Endodermal cell (in vitro differentiated cells): ENCODE measurements around the gene RAB33A. TPM values are rescaled to one million over a fixed set of nuclear protein-coding genes. Genes with fewer than 3 reads are reported as not detected.
A peak's percentile ranks its signal among the peaks of the same experiment; 100 is the strongest.

Experiments
- DNase-seq: peaks from one replicate; pipeline ENCODE4 v3.0.0-alpha.2; 2017
- H3K27ac ChIP-seq: 2 replicates; pipeline ENCODE4 v1.5.1; 2013; ENCODE audit warnings: mild to moderate bottlenecking, low read depth, low read length, moderate library complexity
- H3K27me3 ChIP-seq: 2 replicates; pipeline ENCODE4 v1.6.1; 2013; ENCODE audit warnings: mild to moderate bottlenecking, low read length, moderate library complexity; ENCODE audit not compliant: insufficient read depth, control insufficient read depth, poor library complexity, severe bottlenecking
- H3K36me3 ChIP-seq: 2 replicates; pipeline ENCODE4 v1.7.0; 2013; ENCODE audit warnings: mild to moderate bottlenecking, low read length, moderate library complexity; ENCODE audit not compliant: control insufficient read depth, insufficient read depth
- H3K4me1 ChIP-seq: one replicate; pipeline ENCODE4 v1.7.0; 2013; ENCODE audit warnings: low read length; ENCODE audit not compliant: control insufficient read depth, insufficient read depth
- H3K4me3 ChIP-seq: 2 replicates; pipeline ENCODE4 v1.5.1; 2013; ENCODE audit warnings: mild to moderate bottlenecking, low read length, moderate library complexity
- H3K9ac ChIP-seq: 2 replicates; pipeline ENCODE4 v1.6.1; 2013; ENCODE audit warnings: mild to moderate bottlenecking, low read length, moderate library complexity; ENCODE audit not compliant: poor library complexity, severe bottlenecking; ENCODE audit errors: extremely low read depth
- H3K9me3 ChIP-seq: 2 replicates; pipeline ENCODE4 v1.6.1; 2013; ENCODE audit warnings: mild to moderate bottlenecking, low read length, moderate library complexity; ENCODE audit not compliant: control insufficient read depth
- H3K27ac Mint-ChIP-seq: 2 replicates; pipeline ENCODE4 v1.8.0; 2020; ENCODE audit warnings: mixed read lengths
- H3K27me3 Mint-ChIP-seq: 2 replicates; pipeline ENCODE4 v1.8.0; 2021; ENCODE audit warnings: mild to moderate bottlenecking, mixed read lengths; ENCODE audit not compliant: insufficient read depth
- H3K36me3 Mint-ChIP-seq: 2 replicates; pipeline ENCODE4 v1.8.0; 2020; ENCODE audit warnings: low read depth, mixed read lengths
- H3K4me1 Mint-ChIP-seq: 2 replicates; pipeline ENCODE4 v1.8.0; 2020; ENCODE audit warnings: mixed read lengths
- H3K4me3 Mint-ChIP-seq: 2 replicates; pipeline ENCODE4 v1.8.0; 2020; ENCODE audit warnings: mild to moderate bottlenecking, moderate library complexity, mixed read lengths
- H3K9me3 Mint-ChIP-seq: 2 replicates; pipeline ENCODE4 v1.8.0; 2020; ENCODE audit warnings: mild to moderate bottlenecking, mixed read lengths
- CTCF ChIP-seq: fragments of 200-600 bp; sonication (generic); conservative IDR thresholded peaks from 2 replicates; pipeline ENCODE4 v1.5.0; 2021; ENCODE audit warnings: antibody characterized with exemption, mild to moderate bottlenecking
- WGBS, 2 experiments: methylation state at CpG; one replicate each; pipeline versions ENCODE4 v1.1.5 to v1.1.7; 2013; ENCODE audit warnings: missing lambda C conversion rate in 2 of 2, mixed read lengths in 1 of 2; ENCODE audit not compliant: insufficient coverage in 1 of 2, insufficient read length in 1 of 2; 5-methylcytosine and 5-hydroxymethylcytosine counted together
- total RNA-seq, 2 donors: library from RNA; stranded (reverse); fragmentation: NEBNext Ultra II Directional in 1 of 2; extraction: Animal tissue kit (Norgen Biotek cat#: 25700) in 1 of 2; gene quantifications; 2 replicates in 1 of 2; 3 replicates in 1 of 2; pipeline ENCODE4 v1.2.1, GENCODE V29; 2021

RAB33A gene
- total RNA-seq, 2 donors from 2014 or later = not detected

- peaks cover 8% of the 10 kb centered on the region for H3K4me1 Mint-ChIP-seq
- peaks cover 29% of the 10 kb centered on the region for H3K9me3 Mint-ChIP-seq
- Histone ChIP-seq H3K9me3 (no peaks in the 10 kb centered on the region), H3K27ac (no peak overlapping the region), H3K36me3 (peaks cover 3% of the 10 kb centered on the region), H3K4me1 (no peaks in the 10 kb centered on the region), H3K9ac (no peak overlapping the region), H3K4me3 (peak overlapping the region; percentile 96), H3K27me3 (peaks cover 18% of the 10 kb centered on the region)
- peaks cover 7% of the 10 kb centered on the region for H3K36me3 Mint-ChIP-seq
- 83 to 90% methylated on average over 2 to 4 of the region's 4 CpGs for WGBS, 2 experiments
- TF ChIP-seq CTCF = no peak
- peaks cover 19% of the 10 kb centered on the region for H3K27me3 Mint-ChIP-seq
- H3K27ac Mint-ChIP-seq = no peak overlapping the region
- H3K4me3 Mint-ChIP-seq = peak overlapping the region; percentile 87
- DNase-seq = no peak
These were observed 4.7 kb upstream of the RAB33A start for GRCh38 chrX:130167040-130167439.

- Histone ChIP-seq H3K36me3 (no peaks in the 10 kb centered on the region), H3K9ac (no peak overlapping the region), H3K27me3 (peaks cover 36% of the 10 kb centered on the region), H3K4me1 (no peaks in the 10 kb centered on the region), H3K9me3 (no peaks in the 10 kb centered on the region), H3K4me3 (peak overlapping the region; percentile 69), H3K27ac (peak overlapping the region; percentile 80)
- Mint-ChIP-seq H3K27me3 (peaks cover 46% of the 10 kb centered on the region), H3K4me3 (peak overlapping the region; percentile 54), H3K9me3 (peaks cover 40% of the 10 kb centered on the region), H3K4me1 (peaks cover 7% of the 10 kb centered on the region), H3K36me3 (no peaks in the 10 kb centered on the region), H3K27ac (no peak overlapping the region)
- WGBS, 2 experiments = 4% methylated on average over 14 of the region's 36 CpGs; no CpG with 5 or more reads in 1 of the 2 experiments
- TF ChIP-seq CTCF = no peak
- DNase-seq = peak; percentile 85
These were observed 863 bp upstream of the RAB33A start for GRCh38 chrX:130170752-130171445.

GRCh38 chrX:130172127-130172845, 524 bp downstream of the RAB33A start:
- no peak overlapping the region for H3K27ac ChIP-seq
- H3K4me1 ChIP-seq = no peaks in the 10 kb centered on the region
- Mint-ChIP-seq H3K27me3 (peaks cover 46% of the 10 kb centered on the region), H3K36me3 (no peaks in the 10 kb centered on the region), H3K4me1 (no peaks in the 10 kb centered on the region), H3K9me3 (peaks cover 37% of the 10 kb centered on the region), H3K4me3 (peak overlapping the region; percentile 54), H3K27ac (no peak overlapping the region)
- DNase-seq = peak; percentile 57
- H3K9ac ChIP-seq = no peak overlapping the region
- H3K9me3 ChIP-seq = no peaks in the 10 kb centered on the region
- H3K4me3 ChIP-seq = peak overlapping the region; percentile 69
- H3K36me3 ChIP-seq = no peaks in the 10 kb centered on the region
- peak; percentile 16 for TF ChIP-seq CTCF
- WGBS, 2 experiments = 23% methylated on average over 34 of the region's 34 CpGs; no CpG with 5 or more reads in 1 of the 2 experiments
- peaks cover 36% of the 10 kb centered on the region for H3K27me3 ChIP-seq
